Thoracic aorta (tissue), 2 donors: ENCODE results near the gene SIGLEC5. TPM values are rescaled to one million over a fixed set of nuclear protein-coding genes. Genes with fewer than 3 reads are reported as not detected.

Experiments
- ATAC-seq: fragments of 150-250 bp; one replicate; pipeline ENCODE4 v1.8.0; 2017; ENCODE audit warnings: low read depth; ENCODE audit not compliant: insufficient number of reproducible peaks, low FRiP score
- DNase-seq: peaks from one replicate; pipeline ENCODE4 v3.0.0-alpha.2; 2020; ENCODE audit warnings: low spot score
- H3K27ac ChIP-seq, 2 donors: fragments of 200-600 bp; sonication (generic); 1 replicate in 1 of 2; 2 replicates in 1 of 2; pipeline ENCODE4 v1.5.1; 2016; ENCODE audit warnings: mild to moderate bottlenecking in 2 of 2, moderate library complexity in 2 of 2
- H3K27me3 ChIP-seq: fragments of 200-600 bp; sonication (generic); replicated peaks from 2 replicates; pipeline ENCODE4 v1.6.0; 2016; ENCODE audit warnings: mild to moderate bottlenecking; ENCODE audit not compliant: insufficient read depth
- H3K36me3 ChIP-seq: fragments of 200-600 bp; sonication (generic); one replicate; pipeline ENCODE4 v1.5.1; 2016
- H3K4me1 ChIP-seq, 2 donors: fragments of 200-600 bp; sonication (generic); 1 replicate in 1 of 2; 2 replicates in 1 of 2; pipeline versions ENCODE4 v1.5.1 to v1.6.0; 2016; ENCODE audit warnings: low read depth in 2 of 2, mild to moderate bottlenecking in 1 of 2; ENCODE audit not compliant: control insufficient read depth in 1 of 2
- H3K4me3 ChIP-seq: fragments of 200-600 bp; sonication (generic); 2 replicates; pipeline ENCODE4 v1.5.1; 2016; ENCODE audit warnings: mild to moderate bottlenecking
- H3K9me3 ChIP-seq: fragments of 200-600 bp; sonication (generic); 2 replicates; pipeline ENCODE4 v1.5.1; 2016
- CTCF ChIP-seq: fragments of 200-600 bp; sonication (generic); IDR thresholded peaks from one replicate; pipeline ENCODE4 v1.5.1; 2019; ENCODE audit warnings: antibody characterized with exemption
- total RNA-seq, 2 donors: library from RNA; depleted of rRNA; stranded (reverse); fragments of >200 nt; gene quantifications; one replicate each; pipeline versions ENCODE4 v1.1.0 to v1.2.3, GENCODE V29; 2016

SIGLEC5 gene
- total RNA-seq, 2 donors from 2014 or later = 1.4 TPM; not detected in 1

GRCh38 chr19:51640386-51640785 lies 10.2 kb upstream of the SIGLEC5 start:
- DNase-seq (no peak), ATAC-seq (no peak)
- no peak for TF ChIP-seq CTCF
- peaks cover 3% of the 10 kb centered on the region for H3K9me3 ChIP-seq
- H3K4me3 ChIP-seq = no peak overlapping the region
- no peak overlapping the region for H3K27ac ChIP-seq
- H3K36me3 ChIP-seq = no peaks in the 10 kb centered on the region
- no peaks in the 10 kb centered on the region for H3K27me3 ChIP-seq
- no peaks in the 10 kb centered on the region for H3K4me1 ChIP-seq

GRCh38 chr19:51639916-51640315 lies 9.7 kb upstream of the SIGLEC5 start:
- Histone ChIP-seq H3K9me3 (peaks cover 3% of the 10 kb centered on the region), H3K27ac (no peak overlapping the region), H3K4me1 (no peaks in the 10 kb centered on the region), H3K36me3 (no peaks in the 10 kb centered on the region), H3K4me3 (no peak overlapping the region), H3K27me3 (no peaks in the 10 kb centered on the region)
- TF ChIP-seq CTCF = no peak
- DNase-seq (no peak), ATAC-seq (no peak)

- peaks cover 3% of the 10 kb centered on the region for H3K9me3 ChIP-seq
- no peaks in the 10 kb centered on the region for H3K36me3 ChIP-seq
- no peak overlapping the region for H3K27ac ChIP-seq
- no peaks in the 10 kb centered on the region for H3K4me1 ChIP-seq
- no peaks in the 10 kb centered on the region for H3K27me3 ChIP-seq
- ATAC-seq (no peak), DNase-seq (no peak)
- H3K4me3 ChIP-seq = no peak overlapping the region
- no peak for TF ChIP-seq CTCF
These were observed 7.3 kb upstream of the SIGLEC5 start for GRCh38 chr19:51637362-51637978.

- ATAC-seq = no peak
- H3K27ac ChIP-seq = no peak overlapping the region
These were observed 1.9 kb upstream of the SIGLEC5 start for GRCh38 chr19:51632126-51632525.

More at GRCh38 chr19:51632126-51632525, 1.9 kb upstream of the SIGLEC5 start:
- Histone ChIP-seq H3K36me3 (no peaks in the 10 kb centered on the region), H3K9me3 (peaks cover 2% of the 10 kb centered on the region), H3K4me1 (no peaks in the 10 kb centered on the region), H3K27me3 (no peaks in the 10 kb centered on the region), H3K4me3 (no peak overlapping the region)
- no peak for TF ChIP-seq CTCF
- DNase-seq = no peak
